SU-DHL-6 (cell line): Measurements from ENCODE around the gene TSHZ2.

ENCODE experiments used
- H2AFZ ChIP-seq: fragments of 200-600 bp; sonication (generic); 2 replicates; pipeline ENCODE4 v1.6.1; 2014; ENCODE audit warnings: low read depth, mild to moderate bottlenecking, moderate library complexity, mixed read lengths, antibody characterized with exemption, low read length; ENCODE audit not compliant: severe bottlenecking
- H3F3A ChIP-seq: fragments of 200-600 bp; shearing (Covaris generic); 2 replicates; pipeline ENCODE4 v1.6.0; 2016; ENCODE audit warnings: antibody characterized with exemption, mild to moderate bottlenecking; ENCODE audit not compliant: insufficient read depth
- H3K27ac ChIP-seq: fragments of 200-600 bp; sonication (generic); 2 replicates; pipeline ENCODE4 v1.5.1; 2016; ENCODE audit warnings: low read depth, mild to moderate bottlenecking, low read length, moderate library complexity, mixed read lengths
- H3K27me3 ChIP-seq: fragments of 200-600 bp; sonication (generic), shearing (Covaris generic); 2 replicates; pipeline ENCODE4 v1.6.0; 2014; ENCODE audit warnings: mild to moderate bottlenecking, low read length
- H3K36me3 ChIP-seq: fragments of 200-600 bp; sonication (generic); 2 replicates; pipeline ENCODE4 v1.6.1; 2014; ENCODE audit warnings: mild to moderate bottlenecking, low read length, mixed read lengths
- H3K4me2 ChIP-seq: fragments of 300-600, 200-600 bp; shearing (Covaris generic), sonication (generic); 2 replicates; pipeline ENCODE4 v1.6.0; 2014; ENCODE audit warnings: low read length, low read depth, mild to moderate bottlenecking; ENCODE audit not compliant: poor library complexity, severe bottlenecking
- H3K4me3 ChIP-seq: fragments of 200-600 bp; sonication (generic); 2 replicates; pipeline ENCODE4 v1.5.1; 2014; ENCODE audit warnings: antibody characterized with exemption, low read length, mild to moderate bottlenecking, mixed read lengths; ENCODE audit not compliant: insufficient read depth, poor library complexity, severe bottlenecking
- H3K79me2 ChIP-seq: fragments of 200-600 bp; sonication (generic); 2 replicates; pipeline ENCODE4 v1.6.1; 2014; ENCODE audit warnings: mild to moderate bottlenecking, low read length, moderate library complexity; ENCODE audit not compliant: insufficient read depth
- H3K9ac ChIP-seq: fragments of 200-600 bp; sonication (generic); 2 replicates; pipeline ENCODE4 v1.7.0; 2014; ENCODE audit warnings: mild to moderate bottlenecking, low read length
- H3K9me2 ChIP-seq: fragments of 200-600 bp; sonication (generic); replicated peaks from 2 replicates; pipeline ENCODE4 v1.6.1; 2014; ENCODE audit warnings: low read length; ENCODE audit not compliant: insufficient read depth
- H3K9me3 ChIP-seq: fragments of 200-600 bp; sonication (generic); 2 replicates; pipeline ENCODE4 v1.6.1; 2014; ENCODE audit warnings: low read length, mixed read lengths; ENCODE audit not compliant: insufficient read depth
- H4K20me1 ChIP-seq: fragments of 200-600 bp; sonication (generic); 2 replicates; pipeline ENCODE4 v1.6.1; 2014; ENCODE audit warnings: low read depth, mild to moderate bottlenecking, antibody characterized with exemption, low read length, moderate library complexity, mixed read lengths
- CTCF ChIP-seq: fragments of 200-600 bp; sonication (generic); IDR thresholded peaks from one replicate; pipeline ENCODE4 v1.5.1; 2017; ENCODE audit warnings: antibody characterized with exemption, mild to moderate bottlenecking, low read length, moderate library complexity; ENCODE audit not compliant: insufficient read depth, poor library complexity, severe bottlenecking
- EZH2phosphoT487 ChIP-seq: fragments of 200-600 bp; sonication (generic), shearing (Covaris generic); conservative IDR thresholded peaks from 2 replicates; pipeline ENCODE4 v1.6.1; 2018; ENCODE audit warnings: mild to moderate bottlenecking, antibody characterized with exemption, low read length, moderate library complexity, mixed read lengths

TSHZ2 gene

GRCh38 chr20:53045941-53046340 lies 73.8 kb downstream of the TSHZ2 start:
- Histone ChIP-seq H2AFZ (no peak overlapping the region), H3K4me3 (no peak overlapping the region), H3K9me2 (no peaks in the 10 kb centered on the region), H3K27ac (no peak overlapping the region), H3K4me2 (no peak overlapping the region), H3K36me3 (no peaks in the 10 kb centered on the region), H3K27me3 (no peaks in the 10 kb centered on the region), H3K9me3 (no peaks in the 10 kb centered on the region), H4K20me1 (no peaks in the 10 kb centered on the region), H3K79me2 (no peaks in the 10 kb centered on the region), H3K9ac (no peak overlapping the region), H3F3A (no peaks in the 10 kb centered on the region)
- TF ChIP-seq CTCF (no peak), EZH2phosphoT487 (no peak)

GRCh38 chr20:53047203-53047602 lies 75.0 kb downstream of the TSHZ2 start:
- Histone ChIP-seq H3K36me3 (no peaks in the 10 kb centered on the region), H3K9ac (no peak overlapping the region), H3K27me3 (no peaks in the 10 kb centered on the region), H2AFZ (no peak overlapping the region), H3F3A (no peaks in the 10 kb centered on the region), H3K9me2 (no peaks in the 10 kb centered on the region), H3K4me2 (no peak overlapping the region), H3K27ac (no peak overlapping the region), H4K20me1 (no peaks in the 10 kb centered on the region), H3K79me2 (no peaks in the 10 kb centered on the region), H3K4me3 (no peak overlapping the region), H3K9me3 (no peaks in the 10 kb centered on the region)
- TF ChIP-seq CTCF (no peak), EZH2phosphoT487 (no peak)

- no peaks in the 10 kb centered on the region for H4K20me1 ChIP-seq
- H3K4me2 ChIP-seq, result no peak overlapping the region
- no peak overlapping the region for H3K4me3 ChIP-seq
- TF ChIP-seq CTCF, result no peak
- TF ChIP-seq EZH2phosphoT487, result no peak
- H3K9me3 ChIP-seq, result no peaks in the 10 kb centered on the region
- H2AFZ ChIP-seq, result no peak overlapping the region
- no peaks in the 10 kb centered on the region for H3F3A ChIP-seq
- no peaks in the 10 kb centered on the region for H3K27me3 ChIP-seq
- H3K36me3 ChIP-seq, result no peaks in the 10 kb centered on the region
- no peak overlapping the region for H3K27ac ChIP-seq
- H3K9ac ChIP-seq, result no peak overlapping the region
- no peaks in the 10 kb centered on the region for H3K79me2 ChIP-seq
- H3K9me2 ChIP-seq, result no peaks in the 10 kb centered on the region
Observed at GRCh38 chr20:53048387-53048786, 76.2 kb downstream of the TSHZ2 start.
